ENCODE data around the gene BNC2.

DNA sequence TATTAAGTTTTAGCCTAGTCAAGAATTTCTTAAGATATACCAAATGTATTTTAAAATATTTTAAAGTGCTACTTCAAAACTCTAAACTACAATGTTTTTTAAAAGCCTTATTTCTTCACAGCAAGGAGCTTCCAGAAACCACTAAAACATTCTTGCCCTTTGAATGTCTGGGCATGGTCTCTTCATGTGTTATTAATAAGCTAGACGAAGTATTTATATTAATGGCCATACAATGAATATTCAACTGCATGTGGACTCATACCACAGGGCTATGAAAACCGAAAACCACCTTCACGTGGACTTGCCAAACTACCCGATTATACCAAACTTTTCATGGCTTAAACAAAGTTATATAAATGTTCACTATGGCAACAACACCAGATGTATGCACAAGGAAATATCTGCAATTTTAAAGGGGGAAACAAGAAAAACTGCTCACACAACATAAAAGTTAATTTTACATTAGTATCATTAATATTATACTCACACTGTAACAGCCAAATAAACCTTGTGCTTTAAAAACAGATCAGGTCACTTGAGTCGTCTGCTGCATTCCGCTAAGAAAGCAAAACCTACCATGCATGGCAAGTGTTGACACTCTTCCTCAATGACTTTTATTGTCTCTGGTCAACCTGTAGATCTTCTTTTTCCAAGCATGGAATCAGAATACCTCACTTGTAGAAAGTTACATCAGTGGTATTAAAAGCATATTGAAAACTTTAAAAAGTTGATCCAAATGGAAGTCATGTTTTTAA is 246.3 kb downstream of the BNC2 start:
- no peak for TF ChIP-seq EZH2 (IDR thresholded peaks at IDR 0.05; ENCODE audit: insufficient read depth, poor library complexity, severe bottlenecking)
- TF ChIP-seq EZH2phosphoT487 (IDR thresholded peaks at IDR 0.05; ENCODE audit: insufficient read depth, low read depth) = no peak

All from GM23248 (cell line).